Adrenal gland (tissue), 12 donors: ENCODE data around the gene GLCE. TPM values are rescaled to one million over a fixed set of nuclear protein-coding genes. Genes with fewer than 3 reads are reported as not detected.

ENCODE experiments used
- DNase-seq, 7 donors: peaks; one replicate each; pipeline ENCODE4 v3.0.0-alpha.2; 2019 to 2020
- H3K27ac ChIP-seq, 5 donors: fragments of 200-600 bp; sonication (generic) in 4 of 5; 1 replicate in 3 of 5; 2 replicates in 2 of 5; pipeline versions ENCODE4 v1.5.1 to v1.8.0; 2016 to 2020; ENCODE audit warnings: mild to moderate bottlenecking in 1 of 5
- H3K27me3 ChIP-seq: fragments of 200-600 bp; 2 replicates; pipeline ENCODE4 v1.8.0; 2021
- H3K36me3 ChIP-seq, 2 donors: fragments of 200-600 bp; replicated peaks in 1 of 2; 1 replicate in 1 of 2; 2 replicates in 1 of 2; pipeline versions ENCODE4 v1.5.1 to v1.8.0; 2018 to 2022
- H3K4me1 ChIP-seq, 2 donors: fragments of 200-600 bp; replicated peaks in 1 of 2; 1 replicate in 1 of 2; 2 replicates in 1 of 2; pipeline versions ENCODE4 v1.5.1 to v1.8.0; 2018 to 2021
- H3K4me3 ChIP-seq, 4 donors: fragments of 200-600 bp; sonication (generic) in 3 of 4; one replicate each; pipeline ENCODE4 v1.5.1; 2016 to 2018
- H3K9me3 ChIP-seq, 3 donors: fragments of 200-600 bp; sonication (generic) in 1 of 3; replicated peaks in 1 of 3; 1 replicate in 2 of 3; 2 replicates in 1 of 3; pipeline versions ENCODE4 v1.5.1 to v1.8.0; 2016 to 2021
- CTCF ChIP-seq, 6 experiments: fragments of 450-650 bp in 4 of 6; fragments of 200-600 bp in 2 of 6; sonication (generic) in 1 of 6; IDR thresholded peaks; 1 replicate in 5 of 6; 2 replicates in 1 of 6; pipeline versions ENCODE4 v1.5.1 to v1.8.0; 2016 to 2021; ENCODE audit warnings: antibody characterized with exemption in 6 of 6, mild to moderate bottlenecking in 2 of 6, moderate library complexity in 1 of 6
- POLR2A ChIP-seq, 2 donors: fragments of 450-650 bp; IDR thresholded peaks; one replicate each; pipeline ENCODE4 v1.6.1; 2017; ENCODE audit warnings: antibody characterized with exemption in 2 of 2, mild to moderate bottlenecking in 2 of 2, moderate library complexity in 1 of 2
- WGBS, 4 donors: extraction: QIAGEN DNeasy Blood & Tissue Kit in 2 of 4; methylation state at CpG; one replicate each; pipeline versions ENCODE4 v1.1.5 to v1.1.7; 2013 to 2017; 5-methylcytosine and 5-hydroxymethylcytosine counted together
- intact Hi-C, 2 donors: fragments of 100-400 bp; cut with DNase I; formaldehyde crosslinking; loops; one replicate each; pipeline versions ENCODE4 v1.14.1 to v1.15.0; 2022 to 2023
- polyA plus RNA-seq, 3 donors: library from polyadenylated mRNA; stranded (reverse); fragments of 200-250 nt in 2 of 3; fragments of 350-450 nt in 1 of 3; fragmentation: Illumina TruSeq in 1 of 3; extraction: RNeasy Lipid Tissue Mini Kit (QIAGEN cat#74804) in 1 of 3; gene quantifications; one replicate each; pipeline ENCODE4 v1.2.3, GENCODE V29; 2013 to 2014
- total RNA-seq, 9 donors: library from RNA; depleted of rRNA in 4 of 9; stranded (reverse); fragments of >200 nt in 4 of 9; fragments of 120-200 nt in 1 of 9; fragmentation: NEBNext Ultra II Directional in 1 of 9; extraction: Animal tissue kit (Norgen Biotek cat#: 25700) in 1 of 9; gene quantifications; one replicate each; pipeline versions ENCODE4 v1.1.0 to v1.2.4, GENCODE V29; 2013 to 2023
- donor health status: healthy with polysubstance abuse.
- donor health status: Bipolar disorder and iron deficiency.
- donor health status: DM: yes; HTN: yes; CAD: no.
- donor health status: DM: no; HTN: no; CAD: no.
- donor health status: DM: no; HTN: no; CAD: no.
- donor health status: DM: yes; HTN: yes; CAD: no.

GLCE gene
- total and polyA plus RNA-seq, 12 donors, result 9.3 to 48.4 (median 28.1) TPM

- Histone ChIP-seq H3K27me3 (no peaks in the 10 kb centered on the region), H3K9me3 (no peaks in the 10 kb centered on the region), H3K4me3 (no peak overlapping the region), H3K4me1 (peaks cover 0 to 5% of the 10 kb centered on the region in 2 donors), H3K27ac (no peak overlapping the region), H3K36me3 (no peaks in the 10 kb centered on the region)
- WGBS, 4 donors, result 89 to 95% (median 90%) methylated on average over 4 of the region's 4 CpGs
- TF ChIP-seq POLR2A (IDR thresholded peaks at IDR 0.05) (no peak), CTCF (IDR thresholded peaks at IDR 0.05) (no peak)
- intact Hi-C loops, result no loop called here
- no peak for DNase-seq
These were observed 76.1 kb downstream of the GLCE start for GRCh38 chr15:69236505-69236904.

- Histone ChIP-seq H3K4me3 (no peak overlapping the region), H3K36me3 (no peaks in the 10 kb centered on the region), H3K27ac (no peak overlapping the region), H3K4me1 (peaks cover 0 to 2% of the 10 kb centered on the region in 2 donors), H3K27me3 (no peaks in the 10 kb centered on the region), H3K9me3 (no peaks in the 10 kb centered on the region)
- 93 to 100% (median 96%) methylated on average over 1 of the region's 1 CpG for WGBS, 4 donors
- TF ChIP-seq POLR2A (IDR thresholded peaks at IDR 0.05) (no peak), CTCF (IDR thresholded peaks at IDR 0.05) (no peak)
- intact Hi-C loops, result no loop called here
- DNase-seq, result no peak
These were observed 77.3 kb downstream of the GLCE start for GRCh38 chr15:69237718-69238117.

- no peaks in the 10 kb centered on the region for H3K36me3 ChIP-seq
- no peak for DNase-seq
- WGBS, 4 donors, result 29 to 60% (median 48%) methylated on average over 2 of the region's 2 CpGs
- TF ChIP-seq POLR2A (IDR thresholded peaks at IDR 0.05) (no peak), CTCF (IDR thresholded peaks at IDR 0.05) (no peak)
- peaks cover 9 to 12% of the 10 kb centered on the region in 2 donors for H3K4me1 ChIP-seq
- H3K27ac ChIP-seq, result no peak overlapping the region
- intact Hi-C loops, result no loop called here
- H3K27me3 ChIP-seq, result no peaks in the 10 kb centered on the region
- H3K9me3 ChIP-seq, result no peaks in the 10 kb centered on the region
- H3K4me3 ChIP-seq, result no peak overlapping the region
These were observed 84.4 kb downstream of the GLCE start for GRCh38 chr15:69244798-69245197.

GRCh38 chr15:69253156-69253555, 92.7 kb downstream of the GLCE start:
- peaks cover 4 to 10% of the 10 kb centered on the region in 2 donors for H3K4me1 ChIP-seq
- WGBS, 4 donors, result 45 to 61% (median 51%) methylated on average over 3 of the region's 3 CpGs
- TF ChIP-seq CTCF (IDR thresholded peaks at IDR 0.05) (no peak), POLR2A (IDR thresholded peaks at IDR 0.05) (no peak)
- no peak overlapping the region for H3K4me3 ChIP-seq
- peak overlapping the region in 2 of 5 donors; percentile 46 to 51 for H3K27ac ChIP-seq
- H3K9me3 ChIP-seq, result no peaks in the 10 kb centered on the region
- no peaks in the 10 kb centered on the region for H3K27me3 ChIP-seq
- H3K36me3 ChIP-seq, result no peaks in the 10 kb centered on the region
- DNase-seq, result peak in 3 of 7 donors; percentile 18 to 57 (median 23)
- intact Hi-C loops, result no loop called here
